GM19240 (cell line): ENCODE measurements around the gene SH3RF1.

Experiments
- DNase-seq: peaks from one replicate; pipeline ENCODE4 v3.0.0; 2011; ENCODE audit warnings: low spot score; ENCODE audit not compliant: insufficient read length

Gene SH3RF1

DNA sequence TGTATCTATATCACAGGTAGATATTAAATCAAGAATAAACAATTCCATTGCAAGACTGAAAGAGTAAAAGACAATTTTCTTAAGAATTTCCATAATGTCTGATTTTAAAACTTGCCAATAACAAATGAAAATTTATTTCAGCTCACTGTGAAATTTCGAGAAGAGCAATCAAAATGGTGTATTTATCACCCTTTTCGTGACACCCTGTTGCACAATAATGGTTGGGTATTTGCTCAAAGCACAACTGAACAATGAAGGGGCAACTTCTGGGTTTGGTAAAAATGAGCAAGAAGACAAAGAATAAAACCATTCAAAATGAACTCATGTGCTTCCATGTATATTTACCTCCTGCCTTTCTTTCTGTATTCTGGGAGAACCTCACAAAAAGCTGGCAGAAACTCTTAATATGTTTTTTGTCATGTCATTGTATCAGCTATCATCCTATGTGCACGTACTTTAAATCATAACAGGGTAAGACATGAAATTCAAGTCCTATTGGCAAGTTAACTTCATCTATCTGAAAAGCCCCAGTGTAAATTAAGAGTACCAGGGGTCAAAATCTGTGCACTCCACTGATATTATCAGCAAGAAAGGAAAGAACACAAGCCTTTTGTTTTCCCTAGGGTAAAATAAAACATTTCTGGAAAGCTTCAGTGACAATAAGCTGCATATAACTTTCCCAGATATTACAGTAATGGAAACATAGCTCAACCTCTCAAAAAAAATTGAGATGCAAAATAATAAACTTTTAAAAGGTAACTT, 133.8 kb downstream of the SH3RF1 start:
- DNase-seq: no peak

DNA sequence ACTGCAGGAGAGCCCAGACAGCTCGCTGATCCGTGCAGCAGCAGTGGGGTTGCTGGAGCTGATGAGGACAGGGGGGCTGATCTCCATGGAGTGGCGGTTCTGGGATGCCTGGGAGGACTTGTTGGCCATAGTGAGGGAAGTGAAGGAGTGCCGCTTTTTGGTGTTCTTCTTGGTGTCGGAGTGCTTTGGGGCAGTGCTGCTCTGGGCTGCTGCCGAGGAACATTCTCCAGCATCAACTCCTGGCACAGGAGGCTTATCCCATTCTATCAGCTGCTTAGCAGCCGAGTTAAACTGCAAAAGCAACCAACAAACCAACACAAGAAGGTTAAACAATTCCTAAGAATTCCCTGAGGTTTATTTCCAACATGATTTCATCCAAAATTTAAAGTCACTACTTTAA, 134.4 kb downstream of the SH3RF1 start:
- no peak for DNase-seq

DNA sequence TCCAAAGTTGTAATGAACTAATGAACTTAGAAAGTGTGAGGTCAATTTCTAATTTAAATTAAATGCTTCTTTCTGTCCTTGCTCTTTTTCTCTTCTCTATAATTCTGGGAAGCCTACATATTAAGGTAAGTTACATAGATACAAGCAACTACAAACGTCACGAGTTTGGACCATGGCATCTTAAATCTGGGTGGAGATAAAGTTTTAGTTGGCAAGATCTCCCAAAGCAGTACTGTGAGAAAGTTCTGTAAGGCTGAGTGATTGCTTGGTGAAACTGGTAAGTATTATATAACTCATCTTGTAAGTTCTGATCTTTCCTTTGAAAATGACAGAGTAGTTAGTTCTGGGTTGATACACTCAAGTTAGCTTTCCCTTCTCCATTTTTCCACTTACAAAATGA, 135.0 kb downstream of the SH3RF1 start:
- no peak for DNase-seq

DNA sequence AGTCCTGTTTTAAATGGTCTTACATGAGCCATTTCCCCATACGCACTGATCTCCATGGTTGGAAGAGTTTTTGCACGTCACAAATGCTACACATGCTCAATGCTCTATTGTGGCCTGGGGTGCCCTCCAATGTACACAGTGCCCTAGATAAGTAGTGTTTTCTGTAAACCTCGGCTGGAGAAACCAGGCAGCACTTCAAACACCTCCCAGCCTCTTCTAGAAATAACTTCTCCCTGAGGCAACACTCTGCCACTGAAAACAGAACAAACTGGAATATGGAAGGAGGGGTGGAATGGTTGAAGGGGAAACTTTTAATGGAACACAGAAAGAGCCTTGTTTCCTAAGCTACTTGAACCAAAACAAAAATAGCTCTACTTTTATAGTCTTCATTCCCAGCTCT, 136.8 kb downstream of the SH3RF1 start:
- no peak for DNase-seq

DNA sequence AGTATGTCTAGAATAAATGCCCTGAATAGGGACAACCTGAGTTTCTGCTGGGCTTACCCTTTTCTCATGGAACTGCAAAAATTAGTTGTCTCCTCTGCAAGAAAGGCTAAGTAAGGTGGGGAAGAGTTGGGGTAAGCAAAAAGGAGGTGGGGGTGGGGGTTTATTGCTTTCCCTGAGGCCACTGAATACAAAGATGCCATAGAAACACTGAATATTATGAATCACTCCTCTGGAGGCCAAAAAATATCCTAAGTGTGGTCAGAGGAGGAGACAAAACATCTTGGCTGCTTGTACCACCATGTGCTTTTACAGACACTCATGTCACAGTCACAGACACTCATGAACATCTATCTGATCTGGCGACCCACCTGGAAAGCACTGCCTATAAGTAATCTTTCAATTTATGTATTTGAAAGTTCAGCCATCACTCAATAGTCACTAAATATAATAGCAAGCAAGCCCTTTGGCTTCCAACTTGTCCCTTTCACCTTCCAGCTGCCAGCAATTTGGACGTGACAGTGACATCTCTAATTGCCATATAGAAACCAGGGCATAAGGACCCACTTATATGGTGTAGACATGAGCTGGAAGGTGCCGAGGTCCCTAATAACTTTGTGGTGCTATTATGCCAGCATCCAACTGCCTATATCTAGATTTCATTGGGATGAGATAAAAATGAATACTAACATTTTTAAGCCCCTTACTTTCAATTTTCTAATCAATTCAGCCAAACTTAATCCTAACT, 138.0 kb downstream of the SH3RF1 start:
- DNase-seq: no peak

DNA sequence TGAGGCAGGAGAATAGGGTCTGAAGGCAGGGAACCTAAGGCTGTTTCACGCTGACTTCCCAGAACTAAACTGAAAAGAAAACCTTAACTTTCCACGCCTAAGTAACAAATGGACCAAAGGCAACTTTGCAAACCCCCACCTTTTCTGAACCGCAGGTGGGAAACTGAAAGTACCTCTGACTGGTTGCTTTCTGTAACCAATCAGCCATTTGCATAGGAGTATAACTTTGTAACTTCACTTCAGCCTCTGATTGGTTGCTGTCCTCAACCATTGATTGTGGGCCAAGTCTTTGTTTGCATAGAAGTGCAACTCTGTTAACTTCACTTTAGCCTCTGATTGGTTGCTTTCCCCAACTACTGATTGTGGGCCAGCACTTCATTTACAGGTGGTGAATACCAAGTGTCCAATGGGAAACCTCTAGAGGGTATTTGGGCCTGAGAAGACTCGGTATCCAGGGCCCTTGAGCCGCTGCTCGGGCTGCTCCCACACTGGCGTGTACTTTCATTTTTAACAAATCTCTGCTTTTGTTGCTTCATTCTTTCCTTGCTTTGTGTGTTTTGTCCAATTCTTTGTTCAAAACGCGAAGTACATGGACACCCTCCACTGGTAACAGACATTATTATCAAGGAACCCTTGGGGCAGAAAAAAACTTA, 139.1 kb downstream of the SH3RF1 start:
- no peak for DNase-seq

DNA sequence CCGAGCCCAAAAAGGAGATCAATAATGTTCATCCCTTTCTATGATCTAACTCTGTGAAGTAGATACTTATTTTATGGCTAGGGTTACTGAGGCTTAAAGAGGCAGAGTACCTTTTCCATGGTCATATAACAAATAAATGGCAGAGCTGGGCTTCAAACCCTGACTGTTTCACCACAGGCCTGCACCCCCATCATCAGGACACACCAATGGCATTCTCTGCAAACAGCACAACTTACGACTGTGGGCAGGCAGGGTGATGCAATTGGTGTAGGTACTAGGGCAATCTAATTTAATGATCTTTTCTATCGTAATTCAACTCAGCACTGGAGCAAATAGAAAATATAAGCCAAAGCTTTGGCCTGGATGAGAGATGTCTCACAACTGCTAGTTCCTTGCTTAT, 141.9 kb downstream of the SH3RF1 start:
- no peak for DNase-seq

DNA sequence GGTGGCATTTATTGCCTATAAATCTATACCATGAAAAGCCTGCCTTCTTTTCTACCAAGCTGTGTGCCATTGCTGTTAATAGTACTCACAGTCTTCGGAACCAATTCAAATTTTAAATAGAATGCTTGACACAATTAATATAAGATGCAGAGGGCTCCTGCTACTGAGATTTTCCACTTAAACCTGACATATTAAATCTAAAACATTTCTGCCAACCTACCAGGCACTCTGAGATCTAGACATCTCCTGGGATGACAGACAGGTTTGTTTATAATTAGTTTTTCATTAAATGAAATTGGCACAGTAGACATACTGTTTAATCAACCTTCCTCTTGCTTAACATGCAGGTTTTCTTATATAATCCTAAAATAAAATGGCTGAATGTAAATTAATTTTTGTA, 143.4 kb downstream of the SH3RF1 start:
- DNase-seq: no peak

DNA sequence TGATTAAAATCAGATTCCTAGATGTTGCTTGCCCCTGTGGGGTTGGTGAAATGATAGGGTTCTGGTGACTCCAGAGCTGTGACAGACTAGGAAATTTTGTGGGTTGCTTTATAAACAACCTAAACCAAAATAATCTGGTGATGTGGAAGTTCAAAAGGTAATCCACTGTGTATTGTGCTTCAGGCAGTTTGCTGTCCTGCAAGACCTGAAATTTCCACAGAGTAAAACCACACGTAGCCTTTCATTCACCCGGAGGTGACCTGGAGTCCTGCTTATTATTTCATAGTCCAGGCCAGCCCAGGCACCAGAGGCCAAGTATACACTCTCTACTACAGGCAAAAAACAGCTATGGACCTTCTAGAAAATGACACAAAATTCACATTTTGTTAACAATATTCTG, 146.1 kb downstream of the SH3RF1 start:
- no peak for DNase-seq

DNA sequence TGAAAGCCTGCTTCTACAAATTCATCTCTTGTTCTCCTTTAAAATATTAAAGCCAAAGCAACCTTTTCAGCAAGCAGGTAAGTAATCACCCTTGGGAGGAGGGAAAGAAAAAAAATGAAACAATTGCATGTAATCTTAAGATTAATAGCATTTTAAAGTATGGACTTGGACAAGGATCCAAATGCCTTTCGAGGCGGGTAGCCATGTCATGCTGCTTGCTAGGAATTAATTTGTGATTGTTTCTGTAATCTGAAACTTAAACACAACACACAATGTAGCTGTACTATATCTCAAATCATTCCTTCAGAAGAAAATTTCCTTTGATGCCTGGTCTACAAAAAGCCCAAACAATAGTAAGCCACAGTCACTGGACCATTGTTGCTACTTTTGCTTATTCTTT, 148.3 kb downstream of the SH3RF1 start:
- DNase-seq: no peak

DNA sequence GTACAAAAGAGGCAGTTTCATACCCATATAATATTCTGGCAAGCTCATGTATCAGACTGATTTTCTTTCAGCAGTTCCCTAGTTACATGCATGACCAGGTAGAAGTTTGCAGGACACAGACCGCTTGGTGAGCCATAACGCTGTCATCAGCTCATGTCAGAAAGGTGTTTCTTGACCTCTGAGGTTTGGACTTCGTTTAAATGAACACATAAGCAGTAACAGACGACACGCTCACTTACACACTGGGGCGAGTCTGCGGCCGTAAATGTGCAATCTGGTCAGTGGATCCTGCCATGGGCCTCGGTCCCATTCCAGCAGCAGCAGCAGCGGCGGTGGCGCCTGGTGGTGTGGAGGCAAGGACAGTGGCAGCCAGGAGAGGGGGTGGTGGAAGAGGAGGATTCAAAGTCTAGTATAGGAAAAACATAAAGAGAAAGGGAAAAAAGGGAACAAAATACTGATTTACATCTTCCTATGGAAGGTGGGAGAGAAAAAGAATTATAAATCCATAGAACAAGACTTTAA, 148.8 kb downstream of the SH3RF1 start:
- DNase-seq: no peak

DNA sequence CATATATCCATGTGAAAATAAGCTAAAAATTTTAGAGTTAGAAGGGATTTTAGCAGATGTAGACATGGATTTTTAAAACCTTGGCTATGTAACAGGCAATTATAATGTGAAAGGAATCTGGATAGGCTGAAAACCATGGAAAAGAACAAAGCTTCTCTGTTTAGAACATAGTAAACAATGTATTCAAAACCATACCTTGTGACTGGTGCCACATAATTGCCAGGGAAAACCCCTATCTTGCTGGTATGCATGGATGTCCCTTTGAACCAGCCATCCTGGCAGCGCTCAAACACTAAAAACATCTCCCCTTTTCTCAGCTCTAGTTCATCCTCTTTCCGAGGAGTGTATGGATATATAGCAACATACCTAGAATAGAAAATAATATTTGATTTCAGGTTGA, 150.1 kb downstream of the SH3RF1 start:
- DNase-seq: no peak

DNA sequence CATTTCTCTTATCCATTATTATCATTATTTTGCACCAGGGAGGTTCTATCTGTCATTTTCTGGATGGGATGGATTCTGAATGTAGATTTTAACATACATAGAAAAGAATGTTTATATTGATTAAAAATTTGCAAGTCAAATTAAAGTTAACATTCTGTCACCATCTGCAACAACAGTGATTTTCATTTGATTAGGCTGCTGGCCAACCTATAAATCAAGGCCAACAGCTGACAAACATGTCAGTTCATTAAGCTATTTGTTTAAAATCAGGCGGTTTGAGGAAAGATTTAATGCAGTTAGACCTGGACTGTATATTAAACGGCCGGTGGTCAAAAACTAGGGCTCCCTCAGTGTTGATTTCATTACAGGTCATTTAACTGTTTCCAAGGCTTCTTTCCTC, 151.2 kb downstream of the SH3RF1 start:
- no peak for DNase-seq

DNA sequence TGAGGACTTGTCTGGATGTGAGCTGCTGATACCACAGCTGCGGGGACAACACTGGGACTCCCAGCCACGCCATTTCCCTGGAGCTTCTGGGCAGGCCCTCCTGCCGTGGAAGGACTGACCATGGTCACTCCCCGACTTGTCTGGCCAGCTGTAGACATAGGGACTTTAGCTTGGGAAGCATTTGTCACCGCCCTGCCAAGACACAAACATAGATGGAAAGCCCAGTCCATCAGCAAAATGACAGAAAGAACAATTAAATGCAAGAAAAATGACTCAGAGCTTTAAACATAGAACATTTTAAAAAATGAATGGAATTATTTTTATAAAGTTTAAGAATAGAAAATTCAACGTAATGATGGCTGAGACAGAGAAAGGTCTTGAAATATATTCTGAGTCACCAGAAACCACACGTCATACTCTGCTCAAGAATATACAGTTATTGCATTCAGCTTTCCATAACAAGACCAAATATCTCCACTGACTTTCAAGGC, 153.1 kb downstream of the SH3RF1 start:
- no peak for DNase-seq

DNA sequence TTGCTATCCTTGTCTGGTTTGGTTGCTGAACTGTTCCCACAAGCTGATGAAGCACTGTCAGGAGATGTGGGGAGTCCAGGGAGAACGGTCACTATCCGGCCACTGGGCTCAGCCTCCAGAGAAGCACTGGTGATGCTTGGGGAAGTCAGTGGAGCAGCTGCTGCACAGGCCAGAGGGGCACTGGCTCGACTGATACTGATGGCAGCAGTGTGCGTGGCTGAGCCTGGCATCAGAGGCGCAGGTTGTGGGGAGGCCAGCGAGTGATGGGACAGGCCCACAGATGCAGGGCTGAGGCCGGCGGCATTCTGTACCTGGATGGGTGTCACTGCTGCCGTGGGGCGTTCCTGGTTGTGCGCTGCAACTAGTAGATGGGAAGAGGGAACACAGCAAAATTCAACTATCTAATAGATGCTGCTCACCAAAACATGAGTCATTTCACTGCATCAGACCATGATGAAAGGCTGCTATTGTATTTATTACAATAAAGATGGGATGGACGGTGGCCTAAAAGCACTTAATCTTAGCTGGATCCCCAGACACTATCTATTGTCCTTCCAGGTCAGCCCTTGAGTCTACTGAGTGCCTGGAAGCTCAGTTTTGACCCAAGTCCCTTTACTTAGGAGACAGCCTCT, 154.4 kb downstream of the SH3RF1 start:
- DNase-seq: no peak

DNA sequence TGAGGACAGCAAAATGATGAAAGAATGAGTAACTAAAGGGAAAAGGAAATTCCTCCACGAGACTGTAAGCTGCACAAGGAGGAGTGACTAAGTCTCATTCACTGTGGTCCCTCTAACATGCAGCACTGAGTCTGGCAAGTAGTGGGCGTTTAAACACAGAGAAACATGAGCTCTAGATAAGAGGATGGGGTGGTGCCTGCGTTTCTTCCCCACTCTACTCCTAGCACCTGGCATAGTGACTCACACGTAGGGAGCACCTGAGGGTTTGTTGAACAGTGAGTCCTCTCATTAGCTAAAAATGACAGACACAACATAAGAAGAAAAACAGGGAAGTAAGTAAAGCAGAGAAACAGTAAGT, 154.9 kb downstream of the SH3RF1 start:
- no peak for DNase-seq

DNA sequence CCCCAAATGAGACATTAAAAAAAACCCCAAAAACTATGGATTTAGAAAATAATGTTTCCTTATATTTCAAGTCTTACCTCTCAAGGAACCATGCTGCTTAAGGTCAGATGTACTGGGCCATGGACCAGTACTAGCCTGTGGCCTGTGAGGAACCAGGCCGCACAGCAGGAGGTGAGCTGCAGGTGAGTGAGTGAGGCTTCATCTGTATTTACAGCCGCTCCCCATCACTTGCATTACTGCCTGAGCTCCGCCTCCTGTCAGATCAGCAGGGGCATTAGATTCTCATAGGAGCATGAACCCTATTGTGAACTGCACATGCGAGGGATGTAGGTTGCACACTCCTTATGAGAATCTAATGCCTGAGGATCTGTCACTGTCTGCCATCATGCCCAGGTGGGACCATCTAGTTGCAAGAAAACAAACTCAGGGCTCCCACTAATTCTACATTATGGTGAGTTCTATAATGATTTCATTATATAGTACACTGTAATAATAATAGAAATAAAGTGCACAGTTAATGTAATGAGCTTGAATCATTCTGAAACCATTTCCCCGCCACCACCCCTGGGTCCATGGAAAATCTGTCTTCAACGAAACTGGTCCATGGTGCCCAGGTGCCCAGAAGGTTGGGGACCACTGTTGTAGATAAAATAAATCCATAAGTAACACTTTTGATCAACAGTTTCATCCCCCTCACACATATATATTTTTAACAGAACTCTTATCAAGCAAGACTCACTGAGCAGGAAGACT, 155.4 kb downstream of the SH3RF1 start:
- no peak for DNase-seq

DNA sequence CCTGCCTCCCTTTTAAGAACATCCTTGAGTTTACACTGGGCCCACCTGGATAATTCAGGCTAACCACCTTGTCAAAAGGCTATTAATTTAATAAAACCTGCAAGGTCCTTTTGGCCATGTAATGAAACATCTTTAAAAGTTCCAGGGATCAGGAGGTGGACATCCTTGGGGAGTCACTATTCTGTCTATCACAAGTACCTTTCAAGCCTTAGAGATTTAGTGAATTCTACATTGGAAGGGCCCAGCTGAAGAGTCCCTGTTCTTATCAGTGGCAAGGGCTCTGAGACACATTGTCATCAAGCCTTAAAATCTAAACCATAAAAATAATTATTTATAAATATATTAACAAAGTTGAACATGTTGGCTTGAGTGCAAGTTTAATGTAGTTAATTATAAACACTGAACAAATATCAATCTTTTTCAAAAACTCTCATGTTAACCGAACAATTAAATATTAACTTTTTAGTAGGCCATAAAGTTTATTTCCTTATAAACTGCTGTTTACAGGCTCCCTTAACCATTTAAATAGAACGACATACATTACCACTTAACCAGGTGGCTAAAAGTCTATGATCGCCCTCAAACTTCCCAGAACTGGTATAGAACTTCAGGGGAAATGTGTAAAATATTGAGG, 156.3 kb downstream of the SH3RF1 start:
- DNase-seq: no peak

DNA sequence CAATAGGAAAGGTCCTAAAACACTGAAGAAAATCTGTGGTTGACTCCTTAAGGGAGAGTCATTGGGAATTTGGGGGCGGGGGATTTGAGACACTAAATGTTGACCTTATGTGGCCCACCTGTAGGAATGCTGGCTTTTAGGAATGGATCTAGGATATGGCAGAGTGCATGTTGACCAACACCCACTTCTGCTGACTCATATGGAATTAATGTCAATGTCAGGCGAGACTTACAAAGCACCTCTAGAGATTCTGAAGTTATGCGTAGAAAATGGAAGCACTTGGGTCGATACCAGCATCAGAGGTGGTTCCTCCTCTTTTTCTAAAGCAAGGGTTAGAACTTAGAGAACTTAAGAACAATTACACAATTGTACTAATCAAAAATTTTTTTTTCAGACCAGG, 160.1 kb downstream of the SH3RF1 start:
- DNase-seq: no peak

DNA sequence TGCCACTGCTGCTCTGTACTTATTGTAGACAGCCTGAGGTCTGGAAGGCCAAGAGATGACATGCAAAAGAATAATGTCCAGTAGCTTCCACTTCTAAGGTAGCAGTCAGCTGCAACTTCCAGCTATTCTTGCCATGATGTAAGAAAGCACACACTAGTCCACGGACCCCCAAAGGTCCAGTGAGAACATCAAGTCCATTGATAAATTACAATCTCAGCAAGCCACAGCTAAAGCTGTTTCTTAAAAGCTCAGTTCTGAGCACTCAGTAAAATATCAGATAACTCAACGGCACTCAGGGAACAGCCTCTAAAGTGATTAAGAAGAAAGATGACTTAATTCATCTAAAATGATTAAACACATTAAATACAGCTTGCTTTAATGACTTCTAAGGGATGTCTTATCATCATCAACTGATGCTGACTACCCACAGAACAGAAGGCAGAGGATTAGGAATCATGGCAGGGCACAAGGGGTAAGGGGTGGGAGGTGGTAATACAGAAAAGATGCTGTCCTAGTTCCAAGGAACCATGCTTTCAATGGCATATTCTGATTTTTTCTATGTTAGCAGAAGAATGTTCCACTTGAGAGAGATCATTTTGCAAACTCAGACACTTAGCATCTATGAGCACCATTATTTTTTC, 161.6 kb downstream of the SH3RF1 start:
- no peak for DNase-seq
